Cardiac septum (tissue), 1 donor: Measurements from ENCODE around the gene PCIF1. TPM values are rescaled to one million over a fixed set of nuclear protein-coding genes. Genes with fewer than 3 reads are reported as not detected.
"Not testable (repeated sequence)": the region's sequence is repeated elsewhere in the genome, so short reads cannot be mapped to it uniquely, and the experiment has no call there.

Experiments
- DNase-seq: peaks from one replicate; pipeline ENCODE4 v3.0.0-alpha.2; 2020; ENCODE audit warnings: low spot score
- intact Hi-C: fragments of 100-400 bp; cut with DNase I; formaldehyde crosslinking; loops from one replicate; pipeline ENCODE4 v1.14.0; 2022
- total RNA-seq: library from RNA; stranded (reverse); fragmentation: NEBNext Ultra II Directional; extraction: Animal tissue kit (Norgen Biotek cat#: 25700); gene quantifications from one replicate; pipeline ENCODE4 v1.2.1, GENCODE V29; 2021
- donor health status: DM: no; HTN: no; CAD: no.

The PCIF1 gene
- total RNA-seq, 1 donor from 2014 or later = 30.2 TPM

DNA sequence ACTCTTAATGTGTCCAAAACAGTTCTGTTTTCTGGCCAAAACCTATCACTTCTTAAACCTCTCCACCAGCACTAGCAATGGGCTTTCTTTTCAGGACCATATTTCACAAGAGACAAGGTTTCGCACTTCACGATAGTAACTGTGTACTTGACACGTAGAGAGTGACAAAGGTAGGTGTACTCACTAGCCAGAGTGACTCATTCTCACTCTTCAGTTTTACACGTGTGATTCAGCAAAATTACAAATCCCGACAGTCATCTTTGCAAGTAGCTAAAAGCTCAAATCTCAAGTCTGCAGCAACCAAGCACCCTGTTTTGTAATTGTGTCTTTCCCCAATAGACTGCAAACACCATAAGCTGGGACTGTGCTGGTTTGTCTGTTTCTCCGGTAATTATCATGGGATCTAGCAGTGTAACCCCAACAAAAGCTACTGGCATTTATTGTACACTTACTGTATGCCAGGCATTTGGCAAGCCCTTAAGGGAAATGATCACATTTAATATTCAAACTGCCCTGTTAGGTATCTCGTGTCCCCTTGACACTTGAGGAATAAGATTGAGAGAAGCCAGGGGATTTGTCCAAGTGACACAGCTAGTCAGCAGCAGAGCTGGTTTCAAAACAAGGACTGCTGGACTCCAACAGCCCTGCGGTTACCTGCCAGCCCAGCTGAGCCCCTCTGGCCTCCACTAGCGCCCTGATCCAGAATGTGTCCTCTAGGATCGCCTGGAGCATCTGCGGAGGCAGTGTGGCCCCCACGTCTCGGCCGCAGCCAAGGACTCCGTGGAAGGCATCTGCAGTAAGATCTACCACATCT lies 9.9 kb downstream of the PCIF1 start:
- intact Hi-C loops = no loop called here
- DNase-seq = no peak

DNA sequence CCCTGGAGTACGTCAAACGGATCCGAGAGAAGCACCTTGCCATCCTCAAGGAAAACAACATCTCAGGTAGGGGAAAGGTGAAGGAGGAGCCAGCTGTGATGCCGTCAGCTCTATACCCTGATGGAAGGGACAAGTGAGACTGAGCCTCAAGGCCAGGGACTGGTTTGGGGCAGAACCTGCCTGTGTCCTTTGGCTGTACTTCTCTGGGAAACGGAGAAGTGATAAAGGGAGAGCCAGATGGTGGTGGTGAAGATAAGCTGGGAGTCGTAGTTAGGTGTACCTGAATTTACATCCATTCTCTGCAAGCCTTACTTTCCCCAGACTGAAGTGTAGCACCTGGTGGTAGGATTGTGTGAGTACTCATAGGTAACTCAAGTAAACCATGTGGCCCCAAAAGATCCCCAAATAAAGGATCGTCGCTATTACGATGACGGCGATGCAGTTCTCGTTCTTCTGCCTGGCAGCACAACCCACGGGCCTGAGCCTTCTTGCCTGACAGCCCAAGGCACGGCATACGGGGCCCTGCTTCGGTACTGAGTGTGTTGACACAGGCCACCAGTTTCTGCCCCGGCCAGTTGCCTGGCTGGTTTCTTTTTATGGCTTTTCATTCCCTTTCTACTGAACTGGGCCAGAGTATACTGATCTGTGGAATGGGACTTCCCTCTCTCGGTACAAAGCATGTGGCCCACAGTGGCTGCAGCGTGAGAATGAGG lies 10.6 kb downstream of the PCIF1 start:
- intact Hi-C loops = no loop called here
- DNase-seq = no peak

DNA sequence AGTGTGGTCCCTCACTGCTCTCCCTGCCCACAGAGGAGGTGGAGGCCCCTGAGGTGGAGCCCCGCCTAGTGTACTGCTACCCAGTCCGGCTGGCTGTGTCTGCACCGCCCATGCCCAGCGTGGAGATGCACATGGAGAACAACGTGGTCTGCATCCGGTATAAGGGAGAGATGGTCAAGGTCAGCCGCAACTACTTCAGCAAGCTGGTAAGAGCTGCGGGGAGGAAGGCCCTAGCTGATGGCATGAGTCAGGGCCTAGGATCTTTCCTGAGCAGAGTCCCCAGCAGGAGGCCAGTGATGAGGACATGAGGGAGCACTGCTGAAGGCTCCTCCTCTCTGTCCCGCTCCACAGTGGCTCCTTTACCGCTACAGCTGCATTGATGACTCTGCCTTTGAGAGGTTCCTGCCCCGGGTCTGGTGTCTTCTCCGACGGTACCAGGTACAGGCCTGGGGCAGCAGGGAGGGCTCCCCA lies 11.2 kb downstream of the PCIF1 start:
- intact Hi-C loops = no loop called here
- no peak for DNase-seq

DNA sequence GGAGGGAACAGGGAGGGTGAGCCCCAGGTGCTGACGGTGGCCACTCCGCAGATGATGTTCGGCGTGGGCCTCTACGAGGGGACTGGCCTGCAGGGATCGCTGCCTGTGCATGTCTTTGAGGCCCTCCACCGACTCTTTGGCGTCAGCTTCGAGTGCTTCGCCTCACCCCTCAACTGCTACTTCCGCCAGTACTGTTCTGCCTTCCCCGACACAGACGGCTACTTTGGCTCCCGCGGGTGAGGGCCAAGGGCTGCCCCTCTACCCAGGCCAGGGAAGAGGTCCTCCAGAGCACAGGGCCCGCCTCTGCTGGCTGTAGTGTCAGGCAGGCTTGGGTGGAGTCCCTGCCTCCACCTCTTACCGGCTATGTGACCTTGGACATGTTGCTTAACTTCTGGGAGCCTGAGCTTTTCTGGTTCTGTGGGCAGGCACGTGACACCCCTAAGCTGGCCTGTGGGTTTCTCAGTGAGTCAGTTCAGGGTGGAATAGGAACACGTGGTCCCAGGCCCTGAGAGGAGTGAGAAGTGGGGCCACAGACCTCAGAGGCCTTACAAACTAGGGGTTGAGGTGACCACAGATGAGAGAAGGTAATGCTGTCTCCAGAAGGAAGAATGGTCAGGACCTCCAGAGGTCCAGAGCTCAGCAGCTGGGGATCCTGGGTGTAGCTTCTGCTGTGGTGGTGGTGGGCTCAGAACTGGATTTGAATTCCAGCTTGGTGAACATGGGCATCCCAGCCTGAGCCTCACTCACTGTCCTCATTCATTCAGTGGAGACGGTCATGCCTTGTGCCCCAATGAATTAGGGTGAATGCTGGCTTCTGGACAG lies 11.9 kb downstream of the PCIF1 start:
- no peak for DNase-seq

DNA sequence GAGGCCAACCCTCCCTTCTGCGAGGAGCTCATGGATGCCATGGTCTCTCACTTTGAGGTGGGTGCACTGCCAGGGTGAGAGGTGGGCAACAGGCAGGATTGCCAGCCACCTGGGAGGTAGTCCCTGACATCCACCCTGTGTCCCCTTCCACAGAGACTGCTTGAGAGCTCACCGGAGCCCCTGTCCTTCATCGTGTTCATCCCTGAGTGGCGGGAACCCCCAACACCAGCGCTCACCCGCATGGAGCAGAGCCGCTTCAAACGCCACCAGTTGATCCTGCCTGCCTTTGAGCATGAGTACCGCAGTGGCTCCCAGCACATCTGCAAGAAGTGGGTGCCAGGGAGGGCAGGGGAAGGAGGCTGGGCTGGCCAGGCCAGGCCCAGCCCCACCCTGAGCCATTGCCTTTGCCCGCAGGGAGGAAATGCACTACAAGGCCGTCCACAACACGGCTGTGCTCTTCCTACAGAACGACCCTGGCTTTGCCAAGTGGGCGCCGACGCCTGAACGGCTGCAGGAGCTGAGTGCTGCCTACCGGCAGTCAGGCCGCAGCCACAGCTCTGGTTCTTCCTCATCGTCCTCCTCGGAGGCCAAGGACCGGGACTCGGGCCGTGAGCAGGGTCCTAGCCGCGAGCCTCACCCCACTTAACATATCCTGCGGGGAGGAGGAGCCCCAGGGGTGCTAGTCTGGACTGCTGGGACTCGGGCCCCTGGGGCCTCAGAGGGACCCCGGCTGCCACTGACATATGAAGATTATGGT lies 12.8 kb downstream of the PCIF1 start:
- DNase-seq = no peak
- intact Hi-C loops = no loop called here

More for the DNA sequence above, 11.9 kb downstream of the PCIF1 start:
- intact Hi-C loops = no loop called here

DNA sequence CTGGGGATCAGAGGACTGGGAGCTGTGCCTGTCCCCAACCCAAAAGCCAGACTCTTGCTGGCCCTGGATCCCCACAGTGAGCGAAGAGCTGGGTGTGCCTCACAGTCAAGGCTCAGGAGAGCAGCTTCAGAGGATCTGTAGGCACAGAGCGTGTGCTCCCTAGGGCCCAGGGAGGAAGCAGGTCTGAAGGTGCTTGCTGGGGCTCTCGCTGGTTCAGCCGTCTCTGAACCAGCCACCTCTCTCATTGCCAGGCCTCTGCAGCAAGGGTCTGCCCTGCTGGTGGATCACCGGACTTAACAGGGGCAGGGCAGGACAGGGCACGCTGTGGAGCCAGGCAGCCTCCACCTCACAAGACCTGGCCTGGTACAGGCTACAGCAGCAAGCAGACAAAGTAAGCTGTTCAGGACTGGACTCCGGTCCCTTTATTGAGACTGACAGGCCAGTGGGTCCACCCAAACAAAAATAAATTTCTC lies 13.8 kb downstream of the PCIF1 start:
- DNase-seq = no peak
- intact Hi-C loops = no loop called here

DNA sequence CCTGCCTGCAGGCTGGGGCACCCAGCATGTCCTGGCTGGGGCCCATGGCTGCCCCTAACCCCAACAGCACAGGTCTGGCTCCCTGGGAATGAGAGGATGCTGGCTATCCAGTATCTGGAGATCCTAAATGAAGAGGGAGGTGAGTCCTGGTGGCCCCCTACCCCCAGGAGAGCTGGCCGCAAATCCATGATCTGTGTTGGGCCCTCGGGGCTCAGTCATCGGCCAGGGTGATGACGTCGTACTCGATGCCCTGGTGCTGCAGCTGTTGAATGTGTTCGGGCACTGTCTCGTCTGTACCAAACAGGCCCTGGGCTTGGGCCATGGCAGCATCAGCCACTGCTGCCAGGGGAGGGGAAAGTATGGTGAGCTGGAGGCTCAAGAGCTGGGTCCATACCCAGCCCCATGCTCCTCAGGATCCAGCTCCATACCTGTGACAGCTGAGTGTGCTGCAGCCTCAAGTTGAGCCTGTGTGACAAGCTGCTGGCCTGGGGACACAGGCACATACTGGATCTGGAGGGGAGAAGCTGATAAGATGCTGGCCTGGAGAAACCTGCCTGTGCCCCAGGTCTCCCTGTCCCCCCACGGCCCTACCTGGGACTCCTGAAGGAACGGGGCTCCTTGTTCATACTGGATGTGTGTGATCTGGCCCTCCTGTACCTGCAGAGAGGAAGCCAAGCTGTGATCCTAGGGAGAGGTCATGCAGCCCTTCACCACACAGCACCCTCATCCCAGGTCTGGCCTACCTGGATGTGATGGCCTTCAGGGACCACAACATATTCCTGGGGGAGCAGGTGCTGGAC lies 14.5 kb downstream of the PCIF1 start:
- intact Hi-C loops = no loop called here
- DNase-seq = no peak

DNA sequence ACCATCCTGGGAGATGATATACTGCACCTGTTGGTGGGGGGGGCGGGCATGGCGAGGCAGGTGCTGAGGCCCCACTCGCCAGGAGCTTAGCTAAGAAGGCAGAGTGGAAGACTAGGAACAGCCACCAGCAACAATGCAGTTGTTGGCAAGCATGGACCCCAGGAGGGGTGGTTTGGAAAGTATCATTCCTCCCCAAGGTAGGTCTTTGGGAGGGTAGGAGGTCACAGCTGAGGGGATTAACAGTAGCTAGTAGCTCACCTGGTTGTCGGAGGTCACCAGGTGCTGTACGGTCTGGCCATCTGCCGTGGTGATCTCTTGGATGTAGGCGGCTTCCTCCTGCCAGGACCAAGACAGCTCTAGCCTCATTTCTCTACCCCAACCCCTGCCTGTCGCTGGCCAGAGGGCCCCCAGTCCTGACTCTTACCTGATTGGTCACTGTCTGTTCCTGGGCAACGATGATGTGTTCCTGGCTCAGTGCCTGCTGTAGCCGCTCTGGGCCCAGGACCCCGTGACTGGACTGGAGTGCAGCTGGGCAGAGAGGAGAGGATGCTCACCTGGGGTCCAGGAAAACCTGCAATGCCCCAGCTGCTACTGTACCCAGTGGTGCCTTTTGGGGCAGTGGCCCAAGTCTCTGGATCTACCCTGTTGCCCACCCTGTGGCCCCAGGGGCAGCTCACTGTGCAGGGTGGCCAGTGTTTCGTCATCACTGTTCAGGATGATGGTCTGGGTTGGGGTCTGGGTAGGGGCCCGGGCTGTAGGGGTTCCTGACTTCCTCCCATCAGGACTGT lies 15.3 kb downstream of the PCIF1 start:
- intact Hi-C loops = no loop called here
- DNase-seq = no peak

DNA sequence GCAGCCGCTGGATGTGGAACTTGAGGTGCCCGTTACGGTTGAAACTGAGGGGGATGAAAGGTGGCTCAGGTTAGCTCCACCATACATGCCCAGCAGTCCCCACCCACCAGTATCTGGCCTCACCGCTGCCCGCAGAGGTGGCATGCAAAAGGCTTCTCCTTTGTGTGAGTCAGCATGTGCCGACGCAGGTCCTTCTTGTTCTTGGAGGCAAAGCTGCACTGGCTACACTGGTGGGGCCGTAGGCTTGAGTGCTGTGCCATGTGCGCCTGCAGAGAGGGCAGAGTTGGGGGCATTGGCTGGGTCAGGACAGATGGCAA lies 15.8 kb downstream of the PCIF1 start:
- no peak for DNase-seq
- intact Hi-C loops = no loop called here

DNA sequence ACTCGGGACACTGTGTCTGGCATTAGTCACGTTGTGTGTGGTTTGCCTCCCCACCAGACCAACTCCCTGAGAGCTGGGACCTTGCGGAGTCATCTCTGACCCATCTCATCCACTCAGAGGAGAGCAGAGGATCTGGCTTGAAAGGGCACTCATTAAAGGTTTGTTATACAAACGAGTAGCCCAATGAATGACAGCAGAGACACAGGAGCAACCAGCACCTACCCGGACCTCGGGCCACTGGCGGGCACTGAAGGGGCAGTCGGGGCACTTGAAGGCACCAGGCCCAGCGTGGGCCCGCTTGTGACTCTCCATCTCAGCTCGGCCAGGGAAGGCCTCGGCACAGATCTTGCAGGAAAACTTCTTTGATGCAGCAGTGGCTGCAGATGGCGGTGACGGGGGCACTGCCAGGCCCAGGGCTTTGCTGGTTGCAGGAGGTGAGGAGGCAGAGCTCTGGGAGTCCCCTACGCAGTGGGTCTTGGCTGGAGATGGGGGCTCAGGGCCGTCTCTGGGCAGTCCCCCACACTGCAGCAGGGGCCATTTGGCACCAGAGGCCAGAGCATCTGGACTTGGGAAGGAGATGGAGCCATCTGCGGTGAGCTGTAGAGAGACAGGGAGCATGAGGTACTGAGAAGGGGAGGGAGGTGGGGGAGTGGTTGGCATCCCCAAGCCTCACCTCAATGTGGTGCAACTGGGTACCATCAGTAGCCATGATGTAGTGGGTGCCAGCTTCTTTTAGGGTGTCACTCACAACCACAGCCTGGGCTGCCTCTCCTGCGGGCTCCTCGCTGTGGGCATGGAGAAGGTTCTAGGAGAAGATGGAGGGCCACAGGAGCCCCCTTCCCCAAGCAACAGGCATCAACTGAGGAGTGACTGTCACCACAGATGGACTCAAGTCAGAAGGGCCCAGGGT lies 17.7 kb downstream of the PCIF1 start:
- intact Hi-C loops = no loop called here
- no peak for DNase-seq

DNA sequence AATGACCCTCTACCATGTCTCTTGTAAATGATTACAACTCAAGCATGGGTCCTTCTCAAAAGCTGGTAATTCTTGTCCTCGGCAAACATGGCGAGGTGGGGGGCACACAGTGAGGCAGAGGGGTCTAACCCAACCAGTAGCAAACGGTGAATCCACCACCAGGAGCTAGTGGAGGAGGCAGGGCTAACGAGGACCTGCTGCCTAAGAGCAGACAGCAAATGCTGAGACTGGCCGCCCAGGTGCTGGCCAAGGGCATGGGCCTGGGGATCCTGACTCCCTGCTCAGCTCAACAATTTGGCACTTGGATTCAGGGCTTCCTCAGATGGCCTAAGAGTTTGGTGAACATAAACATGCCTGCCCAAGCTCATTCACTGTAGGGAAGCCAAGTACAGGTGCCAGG lies 18.4 kb downstream of the PCIF1 start:
- intact Hi-C loops = no loop called here
- DNase-seq = no peak

DNA sequence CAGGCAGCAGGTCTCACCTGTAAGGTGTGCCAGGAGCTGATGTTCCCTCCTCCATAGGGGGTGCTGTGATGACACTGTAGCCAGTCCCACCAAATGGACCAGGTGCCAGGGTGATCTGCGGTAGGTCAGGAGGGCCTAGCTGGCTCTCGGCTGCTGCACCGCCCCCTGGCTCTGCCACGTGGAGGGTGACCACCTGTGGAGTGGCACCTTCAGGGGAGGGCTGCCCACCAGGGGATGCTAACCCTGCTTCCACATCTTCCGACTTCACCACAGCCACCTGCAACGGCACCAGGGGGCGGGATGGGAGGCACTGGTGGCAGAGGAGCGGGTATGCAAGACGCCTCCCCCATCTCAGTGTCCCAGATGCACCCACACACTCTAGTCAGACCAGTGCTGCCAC lies 19.2 kb downstream of the PCIF1 start:
- DNase-seq = no peak
- intact Hi-C loops = no loop called here

DNA sequence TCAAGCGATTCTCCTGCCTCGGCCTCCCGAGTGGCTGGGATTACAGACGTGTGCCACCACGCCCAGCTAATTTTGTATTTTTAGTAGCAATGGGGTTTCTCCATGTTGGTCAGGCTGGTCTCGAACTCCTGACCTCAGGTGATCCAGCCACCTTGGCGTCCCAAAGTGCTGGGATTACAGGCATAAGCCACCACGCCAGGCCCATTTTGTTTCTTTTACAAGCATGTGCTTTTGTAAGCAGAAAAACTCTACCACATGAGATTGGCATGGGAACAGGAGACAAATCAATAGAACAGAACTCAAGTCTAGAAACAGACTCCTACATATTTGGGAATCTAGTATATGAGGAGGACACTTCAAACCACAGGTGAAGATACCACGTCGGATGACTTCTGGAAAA lies 21.8 kb downstream of the PCIF1 start:
- intact Hi-C loops = not testable (repeated sequence)

DNA sequence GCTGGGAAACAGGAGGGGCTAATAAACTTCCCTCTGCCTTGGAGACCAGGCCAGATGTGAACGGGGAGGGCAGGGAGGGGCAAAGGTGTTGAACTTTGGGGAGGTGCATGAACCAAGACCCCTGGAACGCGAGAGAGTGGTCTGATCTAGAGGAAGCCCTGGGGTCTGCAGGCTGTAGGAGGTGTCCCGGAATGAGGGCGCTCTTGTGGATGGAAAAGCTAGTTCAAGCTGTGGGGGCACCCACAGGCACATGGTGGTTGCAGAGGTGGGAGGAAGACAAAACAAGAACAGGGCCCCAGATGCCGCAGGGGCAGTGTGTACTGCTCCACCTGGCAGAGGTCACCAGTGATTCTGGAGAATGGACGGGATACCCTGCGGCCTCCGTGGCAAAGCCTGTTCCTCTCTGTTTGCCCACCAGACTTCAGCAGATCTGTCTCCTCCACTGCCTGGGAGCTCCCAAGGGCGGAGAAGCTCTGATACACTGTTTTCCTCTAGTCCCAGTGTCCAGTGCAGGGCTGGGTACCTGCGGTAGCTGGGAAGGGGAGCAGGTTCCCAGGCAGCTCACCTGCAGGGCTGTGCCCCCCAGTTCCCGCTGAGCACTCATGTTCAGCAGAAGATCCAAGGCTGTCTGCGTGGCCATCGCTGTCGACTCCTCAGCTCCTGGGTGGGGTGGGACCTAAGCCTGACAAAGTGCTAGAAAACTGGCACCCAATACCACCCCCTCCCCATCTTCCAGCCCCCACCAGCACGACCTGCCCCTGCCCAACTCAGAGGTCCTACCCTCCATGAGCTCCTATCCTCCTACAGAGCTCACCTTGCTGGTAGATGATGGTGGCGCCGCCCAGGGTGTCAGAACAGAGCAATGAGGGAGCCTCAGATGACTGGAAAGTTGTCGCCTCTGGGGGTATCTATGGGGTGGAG lies 22.8 kb downstream of the PCIF1 start:
- DNase-seq = no peak
- intact Hi-C loops = no loop called here

More for the DNA sequence above, 21.8 kb downstream of the PCIF1 start:
- DNase-seq = not testable (repeated sequence)

DNA sequence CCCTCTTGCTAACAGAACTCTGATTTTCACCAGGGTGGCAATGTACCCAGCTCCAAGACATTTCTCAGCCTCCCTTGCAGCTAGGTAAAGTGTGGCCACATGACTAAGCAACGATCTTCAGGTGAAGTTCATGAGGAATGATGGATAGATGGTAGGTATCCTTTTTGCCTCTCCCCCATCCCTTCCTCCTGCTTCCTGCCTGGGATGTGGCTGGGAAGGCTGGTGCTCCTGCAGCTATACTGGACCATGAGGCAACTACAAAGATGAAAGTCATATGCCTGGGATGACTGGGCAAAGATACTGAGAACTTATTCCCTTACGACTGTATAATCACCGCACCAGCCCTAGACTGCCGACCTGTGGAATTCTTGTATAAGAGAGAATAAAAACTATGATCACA lies 24.1 kb downstream of the PCIF1 start:
- no peak for DNase-seq

DNA sequence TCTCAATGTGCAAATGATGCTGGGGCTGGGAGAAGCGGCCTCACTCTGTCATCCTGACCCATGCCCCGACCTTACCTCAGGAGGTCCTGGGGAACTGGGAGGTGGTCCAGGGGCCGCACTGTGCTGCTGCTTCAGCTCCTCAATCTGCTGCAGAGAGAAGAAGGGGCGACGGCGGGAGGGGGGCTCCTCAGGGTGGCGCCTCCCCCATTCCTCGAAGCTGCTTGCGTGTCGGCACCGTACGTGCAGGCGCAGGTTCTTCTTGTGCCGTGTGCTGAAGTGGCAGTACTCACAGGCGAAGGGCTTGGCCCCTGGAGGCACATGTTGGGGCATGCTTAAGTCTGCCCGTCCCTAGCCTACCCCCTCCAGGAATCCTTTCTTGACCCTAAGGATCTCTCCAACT lies 24.6 kb downstream of the PCIF1 start:
- intact Hi-C loops = no loop called here
- no peak for DNase-seq

More for the DNA sequence above, 24.1 kb downstream of the PCIF1 start:
- intact Hi-C loops = no loop called here
